ENCODE data around the gene ZNF462.

The ZNF462 gene

GRCh38 chr9:106864373-106865143, 1.6 kb downstream of the ZNF462 start:
- DNase-seq: no peak

- DNase-seq: no peak
Observed at GRCh38 chr9:106866243-106866642, 3.3 kb downstream of the ZNF462 start.

- no peak for DNase-seq
Observed at GRCh38 chr9:106867286-106867685, 4.3 kb downstream of the ZNF462 start.

GRCh38 chr9:106868087-106868486, 5.1 kb downstream of the ZNF462 start:
- DNase-seq: no peak

- no peak for DNase-seq
Observed at GRCh38 chr9:106868565-106868964, 5.6 kb downstream of the ZNF462 start.

GRCh38 chr9:106869028-106869427, 6.1 kb downstream of the ZNF462 start:
- no peak for DNase-seq

GRCh38 chr9:106869458-106869857, 6.5 kb downstream of the ZNF462 start:
- no peak for DNase-seq

- DNase-seq: no peak
Observed at GRCh38 chr9:106872641-106873040, 9.7 kb downstream of the ZNF462 start.

- no peak for DNase-seq
Observed at GRCh38 chr9:106874031-106874430, 11.1 kb downstream of the ZNF462 start.

- no peak for DNase-seq
Observed at GRCh38 chr9:106874652-106875051, 11.7 kb downstream of the ZNF462 start.

GRCh38 chr9:106875529-106875928, 12.6 kb downstream of the ZNF462 start:
- DNase-seq: no peak

GRCh38 chr9:106877345-106877744, 14.4 kb downstream of the ZNF462 start:
- no peak for DNase-seq

- no peak for DNase-seq
Observed at GRCh38 chr9:106878081-106878837, 15.3 kb downstream of the ZNF462 start.

GRCh38 chr9:106878934-106879333, 16.0 kb downstream of the ZNF462 start:
- DNase-seq: peak; percentile 92

GRCh38 chr9:106879439-106879882, 16.5 kb downstream of the ZNF462 start:
- no peak for DNase-seq

GRCh38 chr9:106880081-106880480, 17.1 kb downstream of the ZNF462 start:
- DNase-seq: no peak

- no peak for DNase-seq
Observed at GRCh38 chr9:106880863-106881262, 17.9 kb downstream of the ZNF462 start.

- DNase-seq: no peak
Observed at GRCh38 chr9:106883030-106883429, 20.1 kb downstream of the ZNF462 start.

- no peak for DNase-seq
Observed at GRCh38 chr9:106883626-106884190, 20.7 kb downstream of the ZNF462 start.

GRCh38 chr9:106885451-106885850, 22.5 kb downstream of the ZNF462 start:
- no peak for DNase-seq

GRCh38 chr9:106886111-106887046, 23.4 kb downstream of the ZNF462 start:
- DNase-seq: no peak

GRCh38 chr9:106887066-106887465, 24.1 kb downstream of the ZNF462 start:
- no peak for DNase-seq

All from SHP77 treated with DMSO at 0.1 percent for 48 hours (cell line).